Dendritic cell treated with granulocyte-macrophage colony-stimulating factor and Interleukin-4, amounts not matched to agents 40 ng/mL and 50 ng/mL, for 4 days (primary cell): ENCODE data around the gene AMZ2.

ENCODE experiments used
- H3K27ac Mint-ChIP-seq: one replicate; pipeline ENCODE4 v1.8.0; 2022; ENCODE audit warnings: mild to moderate bottlenecking, mixed read lengths
- H3K27me3 Mint-ChIP-seq: one replicate; pipeline ENCODE4 v1.8.0; 2022; ENCODE audit warnings: mild to moderate bottlenecking, mixed read lengths
- H3K36me3 Mint-ChIP-seq: one replicate; pipeline ENCODE4 v1.8.0; 2022; ENCODE audit warnings: low read depth, mixed read lengths
- H3K4me1 Mint-ChIP-seq: one replicate; pipeline ENCODE4 v1.8.0; 2022; ENCODE audit warnings: low read depth, mixed read lengths
- H3K4me3 Mint-ChIP-seq: one replicate; pipeline ENCODE4 v1.8.0; 2022; ENCODE audit warnings: mild to moderate bottlenecking, moderate library complexity, mixed read lengths
- H3K9me3 Mint-ChIP-seq: one replicate; pipeline ENCODE4 v1.8.0; 2022; ENCODE audit warnings: mixed read lengths
- intact Hi-C: fragments of 100-400 bp; cut with micrococcal nuclease; formaldehyde crosslinking; loops from one replicate; pipeline ENCODE4 v1.15.0; 2022

The AMZ2 gene

GRCh38 chr17:68295086-68295485 lies 47.2 kb downstream of the AMZ2 start:
- intact Hi-C loops = no loop called here
- Mint-ChIP-seq H3K4me3 (no peak overlapping the region), H3K36me3 (peaks cover 22% of the 10 kb centered on the region), H3K4me1 (peaks cover 41% of the 10 kb centered on the region), H3K27me3 (no peaks in the 10 kb centered on the region), H3K27ac (peak overlapping the region; percentile 56), H3K9me3 (no peaks in the 10 kb centered on the region)

DNA sequence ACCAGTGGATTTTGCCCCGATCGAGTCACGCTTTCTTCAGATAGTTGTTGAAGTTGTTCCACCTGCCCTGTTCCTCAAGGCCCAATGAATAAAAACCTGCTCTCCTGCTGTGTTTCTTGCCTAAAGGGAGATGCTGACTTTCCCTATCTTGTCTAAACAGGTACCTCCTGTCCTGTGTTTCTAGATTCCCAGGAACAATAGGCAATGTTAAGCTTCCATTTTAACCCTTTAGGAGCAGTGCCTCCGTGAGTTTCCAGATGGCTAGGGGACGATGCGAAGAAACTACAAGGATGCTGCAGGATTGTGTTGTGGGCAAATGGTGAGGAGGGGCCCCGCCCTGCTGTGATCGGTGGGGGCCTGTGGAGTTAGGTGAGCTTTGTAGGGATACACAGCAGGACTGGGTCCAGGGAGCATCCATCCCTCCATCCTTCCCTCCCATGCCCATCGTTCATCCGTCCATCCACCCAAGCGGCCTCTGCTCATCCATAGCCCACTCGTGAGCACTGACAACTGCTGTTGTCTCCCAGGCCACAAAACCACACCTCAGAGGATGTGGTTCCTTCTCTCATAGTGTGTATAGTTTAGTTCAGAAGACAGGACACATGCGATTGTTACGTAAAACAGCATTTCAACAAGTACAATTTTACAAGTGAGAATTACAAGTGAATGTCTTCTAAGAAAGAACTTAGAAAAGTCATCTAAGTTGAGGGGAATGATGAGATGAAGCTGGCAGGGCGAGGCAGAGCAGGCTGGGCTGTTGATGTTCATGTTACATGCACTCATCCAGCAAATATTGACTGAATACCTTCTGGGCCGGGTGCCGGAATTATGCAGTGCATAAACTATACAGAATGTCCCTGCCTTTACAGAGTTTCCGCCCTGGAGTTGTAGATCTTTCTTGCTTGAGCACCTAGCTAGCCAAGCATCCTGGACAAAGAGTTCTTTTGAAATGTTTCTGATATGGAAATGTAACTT lies 48.7 kb downstream of the AMZ2 start:
- peaks cover 42% of the 10 kb centered on the region for H3K4me1 Mint-ChIP-seq
- H3K27ac Mint-ChIP-seq = peak overlapping the region; percentile 76
- H3K4me3 Mint-ChIP-seq = no peak overlapping the region
- H3K27me3 Mint-ChIP-seq = no peaks in the 10 kb centered on the region
- H3K36me3 Mint-ChIP-seq = peaks cover 11% of the 10 kb centered on the region
- H3K9me3 Mint-ChIP-seq = no peaks in the 10 kb centered on the region
- intact Hi-C loops = no loop called here

GRCh38 chr17:68297195-68297594 lies 49.4 kb downstream of the AMZ2 start:
- intact Hi-C loops = no loop called here
- no peaks in the 10 kb centered on the region for H3K27me3 Mint-ChIP-seq
- peaks cover 6% of the 10 kb centered on the region for H3K36me3 Mint-ChIP-seq
- no peaks in the 10 kb centered on the region for H3K9me3 Mint-ChIP-seq
- H3K4me3 Mint-ChIP-seq = no peak overlapping the region
- H3K4me1 Mint-ChIP-seq = peaks cover 45% of the 10 kb centered on the region
- peak overlapping the region; percentile 76 for H3K27ac Mint-ChIP-seq

DNA sequence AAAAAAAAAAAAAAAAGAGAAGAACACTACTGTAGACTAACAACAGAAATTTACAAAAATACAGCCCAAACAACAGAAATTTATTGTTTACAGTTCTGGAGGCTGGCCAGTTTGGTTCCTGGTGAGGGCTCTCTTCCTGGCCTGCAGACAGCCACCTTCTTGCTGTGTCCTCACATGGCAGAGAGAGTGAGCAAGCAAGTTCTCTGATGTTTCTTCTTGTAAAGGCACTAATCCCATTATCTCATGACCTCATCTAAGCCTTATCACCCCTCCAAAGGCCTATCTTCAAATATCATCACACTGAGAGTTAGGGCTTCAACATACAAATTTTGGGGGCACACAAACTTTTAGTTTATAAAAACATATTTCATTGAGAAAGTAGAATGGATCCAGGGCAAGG lies 50.8 kb downstream of the AMZ2 start:
- Mint-ChIP-seq H3K4me1 (peaks cover 45% of the 10 kb centered on the region), H3K27me3 (no peaks in the 10 kb centered on the region), H3K4me3 (no peak overlapping the region), H3K27ac (peak overlapping the region; percentile 76), H3K9me3 (no peaks in the 10 kb centered on the region), H3K36me3 (peaks cover 5% of the 10 kb centered on the region)
- intact Hi-C loops = no loop called here

- Mint-ChIP-seq H3K4me1 (peaks cover 38% of the 10 kb centered on the region), H3K4me3 (no peak overlapping the region), H3K27ac (no peak overlapping the region), H3K36me3 (peaks cover 5% of the 10 kb centered on the region), H3K27me3 (no peaks in the 10 kb centered on the region), H3K9me3 (no peaks in the 10 kb centered on the region)
- intact Hi-C loops = no loop called here
These were observed 52.0 kb downstream of the AMZ2 start for GRCh38 chr17:68299817-68300216.

- peaks cover 3% of the 10 kb centered on the region for H3K36me3 Mint-ChIP-seq
- no peaks in the 10 kb centered on the region for H3K9me3 Mint-ChIP-seq
- peak overlapping the region; percentile 16 for H3K27ac Mint-ChIP-seq
- H3K4me1 Mint-ChIP-seq = peaks cover 33% of the 10 kb centered on the region
- intact Hi-C loops = no loop called here
- no peaks in the 10 kb centered on the region for H3K27me3 Mint-ChIP-seq
- no peak overlapping the region for H3K4me3 Mint-ChIP-seq
These were observed 53.7 kb downstream of the AMZ2 start for GRCh38 chr17:68301438-68301959.

GRCh38 chr17:68302066-68302564 lies 54.3 kb downstream of the AMZ2 start:
- peaks cover 27% of the 10 kb centered on the region for H3K4me1 Mint-ChIP-seq
- intact Hi-C loops = no loop called here
- H3K9me3 Mint-ChIP-seq = no peaks in the 10 kb centered on the region
- H3K27me3 Mint-ChIP-seq = no peaks in the 10 kb centered on the region
- H3K36me3 Mint-ChIP-seq = peaks cover 2% of the 10 kb centered on the region
- H3K27ac Mint-ChIP-seq = peak overlapping the region; percentile 16
- no peak overlapping the region for H3K4me3 Mint-ChIP-seq

GRCh38 chr17:68302666-68303065 lies 54.8 kb downstream of the AMZ2 start:
- no peaks in the 10 kb centered on the region for H3K27me3 Mint-ChIP-seq
- H3K4me3 Mint-ChIP-seq = no peak overlapping the region
- peak overlapping the region; percentile 16 for H3K27ac Mint-ChIP-seq
- H3K9me3 Mint-ChIP-seq = no peaks in the 10 kb centered on the region
- intact Hi-C loops = no loop called here
- H3K36me3 Mint-ChIP-seq = peaks cover 8% of the 10 kb centered on the region
- peaks cover 30% of the 10 kb centered on the region for H3K4me1 Mint-ChIP-seq

DNA sequence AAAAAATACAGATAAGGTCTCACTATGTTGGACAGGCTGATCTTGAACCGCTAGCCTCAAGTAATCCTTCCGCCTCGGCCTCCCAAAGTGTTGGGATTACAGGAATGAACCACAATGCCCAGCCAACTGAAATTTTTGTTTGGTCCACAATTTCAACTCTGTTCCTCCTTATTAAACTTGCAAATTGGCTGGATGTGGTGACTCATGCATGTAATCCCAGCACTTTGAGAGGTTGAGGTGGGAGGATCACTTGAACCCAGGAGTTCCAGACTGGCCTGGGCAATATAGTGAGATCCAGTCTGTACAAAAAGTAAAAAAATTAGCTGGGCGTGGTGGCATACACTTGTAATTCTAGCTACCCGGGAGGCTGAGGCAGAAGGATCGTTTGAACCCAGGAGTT lies 56.9 kb downstream of the AMZ2 start:
- Mint-ChIP-seq H3K27ac (peak overlapping the region; percentile 43), H3K36me3 (peaks cover 22% of the 10 kb centered on the region), H3K4me3 (no peak overlapping the region), H3K4me1 (peaks cover 48% of the 10 kb centered on the region), H3K9me3 (no peaks in the 10 kb centered on the region), H3K27me3 (no peaks in the 10 kb centered on the region)
- intact Hi-C loops = no loop called here

- Mint-ChIP-seq H3K9me3 (no peaks in the 10 kb centered on the region), H3K27ac (peak overlapping the region; percentile 43)
These were observed 57.3 kb downstream of the AMZ2 start for GRCh38 chr17:68305142-68305541.

More at GRCh38 chr17:68305142-68305541, 57.3 kb downstream of the AMZ2 start:
- peaks cover 52% of the 10 kb centered on the region for H3K4me1 Mint-ChIP-seq
- H3K4me3 Mint-ChIP-seq = no peak overlapping the region
- H3K36me3 Mint-ChIP-seq = peaks cover 22% of the 10 kb centered on the region
- intact Hi-C loops = no loop called here
- no peaks in the 10 kb centered on the region for H3K27me3 Mint-ChIP-seq
